Brain microvascular endothelial cell (primary cell): ENCODE measurements around the gene COL16A1.

Experiments used
- DNase-seq: peaks from one replicate; pipeline ENCODE4 v3.0.0-alpha.2; 2020
- H3K27ac ChIP-seq: fragments of 250-450 bp; sonication (Bioruptor Pico); 2 replicates; pipeline ENCODE4 v1.5.1; 2020; ENCODE audit warnings: mild to moderate bottlenecking, moderate library complexity
- H3K27me3 ChIP-seq: fragments of 250-450 bp; sonication (Bioruptor Pico); replicated peaks from 2 replicates; pipeline ENCODE4 v1.5.1; 2020; ENCODE audit warnings: mild to moderate bottlenecking
- H3K36me3 ChIP-seq: fragments of 250-450 bp; sonication (Bioruptor Pico); replicated peaks from 2 replicates; pipeline ENCODE4 v1.5.1; 2020; ENCODE audit warnings: mild to moderate bottlenecking
- H3K4me3 ChIP-seq: 2 replicates; pipeline ENCODE4 v1.5.1; 2011; ENCODE audit warnings: low read depth, mild to moderate bottlenecking, control low read depth, low read length, moderate library complexity
- CTCF ChIP-seq: IDR thresholded peaks from 2 replicates; pipeline ENCODE4 v1.5.1; 2011; ENCODE audit warnings: low read depth, mild to moderate bottlenecking, moderate library complexity, low read length, control low read depth, inconsistent platforms; ENCODE audit errors: missing control alignments
- in situ Hi-C: cut with HindIII; loops from 2 replicates; pipeline ENCODE4 v1.10.0; 2017; ENCODE audit warnings: low sequenced_read_pairs, low pct_ligation_motif_present

Gene COL16A1

GRCh38 chr1:31628931-31629556 is 74.8 kb downstream of the COL16A1 start:
- Histone ChIP-seq H3K27ac (no peak overlapping the region), H3K4me3 (no peak overlapping the region), H3K27me3 (no peaks in the 10 kb centered on the region), H3K36me3 (peaks cover 36% of the 10 kb centered on the region)
- in situ Hi-C loops: no loop called here
- DNase-seq: no peak
- no peak for TF ChIP-seq CTCF

DNA sequence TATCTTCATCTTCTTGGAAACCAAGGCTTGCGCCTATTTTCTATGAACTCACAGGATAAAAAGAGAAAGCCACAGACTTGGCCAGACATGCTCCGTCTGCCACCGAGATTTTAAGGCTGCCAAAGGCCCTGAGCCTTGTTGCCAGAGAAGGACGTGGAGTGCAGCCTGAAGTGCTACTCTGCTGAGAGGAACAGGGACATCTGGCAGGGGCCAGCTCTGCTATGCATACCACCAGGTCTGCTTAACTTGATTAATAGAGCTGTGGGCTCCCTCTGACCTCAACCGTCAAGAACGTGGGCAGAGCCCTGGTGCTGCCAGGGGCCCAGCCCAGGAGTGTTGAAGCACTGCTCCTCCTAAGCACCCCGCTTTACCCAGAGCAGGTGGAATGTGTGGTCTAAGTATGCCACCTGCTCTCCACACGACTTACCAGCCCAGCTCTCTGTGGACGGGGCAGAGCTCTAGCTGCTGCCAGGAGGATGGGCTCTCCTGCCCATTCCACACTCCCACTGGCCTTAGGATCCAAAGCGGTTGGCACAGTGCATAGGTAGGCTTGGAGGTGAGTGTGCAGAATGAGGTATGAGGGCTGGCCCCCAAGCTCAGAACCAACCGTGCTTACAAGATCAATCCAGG is 75.8 kb downstream of the COL16A1 start:
- no peak for DNase-seq
- no peak overlapping the region for H3K27ac ChIP-seq
- H3K27me3 ChIP-seq: no peaks in the 10 kb centered on the region
- no peak for TF ChIP-seq CTCF
- H3K4me3 ChIP-seq: no peak overlapping the region
- in situ Hi-C loops: no loop called here
- H3K36me3 ChIP-seq: peaks cover 28% of the 10 kb centered on the region

- TF ChIP-seq CTCF: no peak
- DNase-seq: no peak
- Histone ChIP-seq H3K4me3 (no peak overlapping the region), H3K36me3 (peaks cover 22% of the 10 kb centered on the region), H3K27me3 (no peaks in the 10 kb centered on the region), H3K27ac (no peak overlapping the region)
- in situ Hi-C loops: no loop called here
Measured at GRCh38 chr1:31627301-31627929, 76.4 kb downstream of the COL16A1 start.

DNA sequence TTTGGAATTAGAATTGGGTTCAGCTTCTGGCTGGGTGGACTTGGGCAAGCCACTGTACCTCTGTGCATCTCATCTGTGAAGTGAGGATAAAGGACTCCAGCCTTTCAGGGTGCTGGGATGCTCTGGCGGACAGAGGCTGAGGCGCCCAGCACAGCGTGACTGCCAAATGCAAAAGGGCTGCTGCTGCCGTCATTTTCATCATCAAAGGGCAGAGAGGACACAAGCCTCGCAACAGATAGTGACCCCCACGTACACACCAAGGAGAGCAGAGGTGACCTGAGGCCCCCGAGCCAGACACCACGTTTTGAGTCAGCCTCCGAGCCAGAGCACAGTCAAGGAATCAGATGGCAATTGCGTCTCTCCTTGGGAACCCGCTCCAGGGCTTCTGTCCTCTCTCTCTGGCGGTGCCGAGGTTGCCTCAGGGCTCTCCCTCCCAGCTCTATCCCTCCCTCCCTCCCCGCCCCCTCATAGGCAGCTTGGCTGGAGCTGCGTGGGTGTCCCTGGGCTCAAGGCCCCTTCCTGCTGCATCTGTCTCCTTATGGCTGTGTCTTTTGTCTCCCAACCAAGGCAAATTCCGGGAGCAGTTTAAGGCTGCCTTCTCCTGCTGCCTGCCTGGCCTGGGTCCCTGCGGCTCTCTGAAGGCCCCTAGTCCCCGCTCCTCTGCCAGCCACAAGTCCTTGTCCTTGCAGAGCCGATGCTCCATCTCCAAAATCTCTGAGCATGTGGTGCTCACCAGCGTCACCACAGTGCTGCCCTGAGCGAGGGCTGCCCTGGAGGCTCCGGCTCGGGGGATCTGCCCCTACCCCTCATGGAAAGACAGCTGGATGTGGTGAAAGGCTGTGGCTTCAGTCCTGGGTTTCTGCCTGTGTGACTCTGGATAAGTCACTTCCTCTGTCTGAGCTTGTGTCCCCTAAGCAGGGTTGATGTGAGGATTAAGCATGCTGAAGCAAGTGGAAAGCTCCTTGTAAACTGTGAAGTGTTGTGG is 77.3 kb downstream of the COL16A1 start:
- H3K4me3 ChIP-seq: no peak overlapping the region
- in situ Hi-C loops: no loop called here
- H3K36me3 ChIP-seq: peaks cover 21% of the 10 kb centered on the region

More for the DNA sequence above, 77.3 kb downstream of the COL16A1 start:
- no peak for TF ChIP-seq CTCF
- H3K27me3 ChIP-seq: no peaks in the 10 kb centered on the region
- no peak overlapping the region for H3K27ac ChIP-seq
- DNase-seq: no peak
